Transverse colon (tissue), 4 donors: Measurements from ENCODE around the gene HSPA12A. TPM values are rescaled to one million over a fixed set of nuclear protein-coding genes. Genes with fewer than 3 reads are reported as not detected.

Experiments used
- DNase-seq: peaks from one replicate; pipeline ENCODE4 v3.0.0-alpha.2; 2019
- H3K27ac ChIP-seq, 4 donors: fragments of 200-600 bp; sonication (generic); 2 replicates each; pipeline ENCODE4 v1.5.1; 2016 to 2018; ENCODE audit warnings: inconsistent platforms in 4 of 4
- H3K27me3 ChIP-seq: fragments of 200-600 bp; sonication (generic); 2 replicates; pipeline ENCODE4 v1.5.1; 2017; ENCODE audit warnings: inconsistent platforms
- H3K36me3 ChIP-seq, 4 donors: fragments of 200-600 bp; sonication (generic); 2 replicates each; pipeline ENCODE4 v1.5.1; 2017 to 2019; ENCODE audit warnings: inconsistent platforms in 4 of 4
- H3K4me1 ChIP-seq, 4 donors: fragments of 200-600 bp; sonication (generic); 2 replicates each; pipeline ENCODE4 v1.5.1; 2017 to 2020; ENCODE audit warnings: inconsistent platforms in 4 of 4
- H3K4me3 ChIP-seq, 4 donors: fragments of 200-600 bp; sonication (generic); 1 replicate in 1 of 4; 2 replicates in 3 of 4; pipeline versions ENCODE4 v1.5.1 to v1.6.1; 2017 to 2019; ENCODE audit warnings: inconsistent platforms in 4 of 4
- H3K9me3 ChIP-seq, 2 donors: fragments of 200-600 bp; sonication (generic); 2 replicates each; pipeline ENCODE4 v1.5.1; 2017 to 2019; ENCODE audit warnings: inconsistent platforms in 2 of 2
- CTCF ChIP-seq, 5 experiments: fragments of 200-600 bp in 3 of 5; fragments of 450-650 bp in 2 of 5; sonication (generic) in 3 of 5; IDR thresholded peaks; 1 replicate in 2 of 5; 2 replicates in 3 of 5; pipeline ENCODE4 v1.5.1; 2016 to 2017; ENCODE audit warnings: antibody characterized with exemption in 5 of 5, inconsistent platforms in 3 of 5, mild to moderate bottlenecking in 2 of 5, moderate library complexity in 1 of 5
- EP300 ChIP-seq: sonication (generic); formaldehyde crosslinking; IDR thresholded peaks from one replicate; pipeline ENCODE4 v1.6.1; 2017; ENCODE audit warnings: antibody characterized with exemption, low read depth
- POLR2A ChIP-seq: fragments of 450-650 bp; IDR thresholded peaks from one replicate; pipeline ENCODE4 v1.6.1; 2016; ENCODE audit warnings: antibody characterized with exemption, mild to moderate bottlenecking, moderate library complexity
- POLR2AphosphoS5 ChIP-seq, 3 donors: sonication (generic); formaldehyde crosslinking; IDR thresholded peaks; one replicate each; pipeline ENCODE4 v1.6.1; 2016; ENCODE audit warnings: antibody characterized with exemption in 3 of 3
- WGBS, 2 donors: methylation state at CpG; one replicate each; pipeline ENCODE4 v1.1.5; 2018; ENCODE audit warnings: low coverage in 1 of 2; 5-methylcytosine and 5-hydroxymethylcytosine counted together
- in situ Hi-C, 4 donors: fragments of 200-750 bp; cut with MboI; loops; one replicate each; pipeline versions ENCODE4 v1.15.0 to v1.15.1; 2017; ENCODE audit warnings: low sequenced_read_pairs in 3 of 4, low pct_ligation_motif_present in 1 of 4, low pct_unique_long_range_greater_than_20kb in 1 of 4
- intact Hi-C: fragments of 100-400 bp; cut with DNase I; formaldehyde crosslinking; loops from one replicate; pipeline ENCODE4 v1.15.1; 2023; ENCODE audit warnings: low total_unique reads
- total RNA-seq, 4 donors: library from RNA; depleted of rRNA; stranded (reverse); fragments of >200 nt; gene quantifications; one replicate each; pipeline ENCODE4 v1.1.0, GENCODE V29; 2016

HSPA12A gene
- total RNA-seq, 4 donors from 2014 or later: 6.4 to 52.3 (median 9.5) TPM

- Histone ChIP-seq H3K4me1 (no peaks in the 10 kb centered on the region), H3K4me3 (no peak overlapping the region), H3K27me3 (no peaks in the 10 kb centered on the region), H3K9me3 (no peaks in the 10 kb centered on the region), H3K27ac (no peak overlapping the region), H3K36me3 (no peaks in the 10 kb centered on the region)
- in situ Hi-C loops: no loop called here
- no peak for TF ChIP-seq POLR2A
- TF ChIP-seq EP300: no peak
- TF ChIP-seq CTCF (IDR thresholded peaks at IDR 0.05): no peak
- no peak for TF ChIP-seq POLR2AphosphoS5 (IDR thresholded peaks at IDR 0.05)
- intact Hi-C loops: no loop called here
- no peak for DNase-seq
- 80 to 93% methylated on average over 7 to 11 of the region's 11 CpGs for WGBS, 2 donors
Observed at GRCh38 chr10:116634126-116634975, 108.0 kb downstream of the HSPA12A start.

GRCh38 chr10:116633216-116633600 is 109.2 kb downstream of the HSPA12A start:
- H3K27ac ChIP-seq: no peak overlapping the region

GRCh38 chr10:116632596-116633215 is 109.7 kb downstream of the HSPA12A start:
- intact Hi-C loops (no loop called here), in situ Hi-C loops (no loop called here)
- Histone ChIP-seq H3K4me1 (peaks cover 0 to 2% (median 0%) of the 10 kb centered on the region in 4 donors), H3K9me3 (no peaks in the 10 kb centered on the region), H3K27me3 (peaks cover 4% of the 10 kb centered on the region), H3K27ac (no peak overlapping the region), H3K36me3 (no peaks in the 10 kb centered on the region), H3K4me3 (no peak overlapping the region)
- TF ChIP-seq POLR2A (no peak), POLR2AphosphoS5 (IDR thresholded peaks at IDR 0.05) (no peak), EP300 (no peak), CTCF (IDR thresholded peaks at IDR 0.05) (no peak)
- 89 to 95% methylated on average over 12 to 17 of the region's 17 CpGs for WGBS, 2 donors
- no peak for DNase-seq

More at GRCh38 chr10:116633216-116633600, 109.2 kb downstream of the HSPA12A start:
- no peaks in the 10 kb centered on the region for H3K36me3 ChIP-seq
- no peak for TF ChIP-seq POLR2A
- no peak for TF ChIP-seq POLR2AphosphoS5 (IDR thresholded peaks at IDR 0.05)
- no peak for TF ChIP-seq EP300
- TF ChIP-seq CTCF (IDR thresholded peaks at IDR 0.05): no peak
- DNase-seq: no peak
- no peaks in the 10 kb centered on the region for H3K27me3 ChIP-seq
- in situ Hi-C loops (no loop called here), intact Hi-C loops (no loop called here)
- H3K4me3 ChIP-seq: no peak overlapping the region
- no peaks in the 10 kb centered on the region for H3K9me3 ChIP-seq
- no peaks in the 10 kb centered on the region for H3K4me1 ChIP-seq
- 95 to 96% methylated on average over 8 of the region's 8 CpGs for WGBS, 2 donors

GRCh38 chr10:116631871-116632295 is 110.5 kb downstream of the HSPA12A start:
- in situ Hi-C loops (no loop called here), intact Hi-C loops (no loop called here)
- Histone ChIP-seq H3K4me3 (no peak overlapping the region), H3K27ac (no peak overlapping the region), H3K27me3 (peaks cover 7% of the 10 kb centered on the region), H3K9me3 (no peaks in the 10 kb centered on the region), H3K4me1 (peaks cover 0 to 6% (median 0%) of the 10 kb centered on the region in 4 donors), H3K36me3 (no peaks in the 10 kb centered on the region)
- 81% methylated on average over 6 of the region's 6 CpGs; no CpG with 5 or more reads in 1 of the 2 donors for WGBS, 2 donors
- TF ChIP-seq POLR2A (no peak), POLR2AphosphoS5 (IDR thresholded peaks at IDR 0.05) (no peak), CTCF (IDR thresholded peaks at IDR 0.05) (no peak), EP300 (no peak)
- no peak for DNase-seq
